ENCODE results near the gene GSC.

The GSC gene

DNA sequence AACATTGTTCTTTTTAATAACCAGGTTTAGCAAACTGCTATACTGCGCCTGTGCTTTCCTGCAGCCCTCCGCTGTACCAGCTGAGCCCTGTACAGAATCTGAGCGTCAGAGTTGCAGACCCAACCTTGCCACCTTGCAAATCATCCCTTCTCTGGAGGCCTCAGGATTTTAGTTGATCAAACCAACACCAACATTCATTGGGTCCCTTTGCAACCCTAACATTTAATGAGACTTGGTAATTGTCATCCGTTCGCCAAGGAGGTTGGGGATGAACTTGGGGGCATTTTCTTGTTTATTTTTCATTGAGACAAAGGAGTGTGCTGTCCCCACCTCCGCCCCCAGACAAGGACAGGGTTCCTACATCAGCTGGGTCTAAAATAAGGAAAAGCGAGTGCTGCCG is 2.6 kb upstream of the GSC start:
- in situ Hi-C loops (cut with MboI; ENCODE audit: low sequenced_read_pairs), result no loop called here

- in situ Hi-C loops (cut with MboI; ENCODE audit: low sequenced_read_pairs), result no loop called here
Observed at GRCh38 chr14:94771906-94772490, 2.1 kb upstream of the GSC start.

GRCh38 chr14:94771158-94771905 is 1.4 kb upstream of the GSC start:
- in situ Hi-C loops (cut with MboI; ENCODE audit: low sequenced_read_pairs), result no loop called here

- in situ Hi-C loops (cut with MboI; ENCODE audit: low sequenced_read_pairs), result no loop called here
Observed at GRCh38 chr14:94770815-94771157, 873 bp upstream of the GSC start.

DNA sequence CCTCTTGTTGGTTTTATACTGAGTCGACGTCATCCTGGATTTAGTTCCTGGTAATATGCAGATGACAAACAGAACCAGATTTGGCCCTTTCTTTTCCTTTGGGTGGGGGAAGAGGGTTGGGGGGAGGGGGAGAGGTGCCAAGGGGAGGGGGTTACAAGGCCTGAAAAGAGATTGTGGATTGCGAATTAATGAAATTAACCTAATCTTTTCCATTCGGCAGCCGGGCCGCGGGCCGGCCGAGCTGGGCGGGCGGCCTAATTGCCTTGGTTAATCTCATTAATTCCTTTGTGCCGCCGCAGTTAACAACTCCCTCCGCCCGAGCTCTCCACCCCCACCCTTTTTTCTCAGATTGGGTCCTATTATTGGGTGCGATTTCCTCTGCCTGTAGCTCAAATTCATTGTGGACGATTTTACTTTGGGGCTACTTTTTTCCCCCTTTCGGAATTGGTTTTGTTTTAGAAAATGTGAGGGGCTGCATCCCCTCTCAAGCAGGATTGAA is 387 bp upstream of the GSC start:
- in situ Hi-C loops (cut with MboI; ENCODE audit: low sequenced_read_pairs), result no loop called here

- in situ Hi-C loops (cut with MboI; ENCODE audit: low sequenced_read_pairs), result no loop called here
Observed at GRCh38 chr14:94768521-94769390, 1.2 kb downstream of the GSC start.

DNA sequence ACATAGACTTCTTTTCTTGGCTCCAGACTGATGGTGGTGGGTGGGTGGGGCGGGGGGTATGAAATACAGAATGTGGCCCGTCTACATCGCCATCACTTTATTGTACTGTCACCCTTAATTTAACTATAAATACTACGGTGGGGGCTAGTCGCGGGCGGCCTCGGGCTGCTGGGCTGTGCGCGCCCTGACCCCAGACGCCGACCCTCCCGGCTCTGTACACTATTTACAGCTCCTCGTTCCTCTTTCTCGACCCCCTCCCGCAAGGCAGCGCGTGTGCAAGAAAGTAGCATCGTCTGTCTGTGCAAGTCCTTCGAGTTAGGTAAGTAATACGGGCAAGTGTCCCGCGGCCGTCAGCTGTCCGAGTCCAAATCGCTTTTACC is 1.8 kb downstream of the GSC start:
- in situ Hi-C loops (cut with MboI; ENCODE audit: low sequenced_read_pairs), result no loop called here

DNA sequence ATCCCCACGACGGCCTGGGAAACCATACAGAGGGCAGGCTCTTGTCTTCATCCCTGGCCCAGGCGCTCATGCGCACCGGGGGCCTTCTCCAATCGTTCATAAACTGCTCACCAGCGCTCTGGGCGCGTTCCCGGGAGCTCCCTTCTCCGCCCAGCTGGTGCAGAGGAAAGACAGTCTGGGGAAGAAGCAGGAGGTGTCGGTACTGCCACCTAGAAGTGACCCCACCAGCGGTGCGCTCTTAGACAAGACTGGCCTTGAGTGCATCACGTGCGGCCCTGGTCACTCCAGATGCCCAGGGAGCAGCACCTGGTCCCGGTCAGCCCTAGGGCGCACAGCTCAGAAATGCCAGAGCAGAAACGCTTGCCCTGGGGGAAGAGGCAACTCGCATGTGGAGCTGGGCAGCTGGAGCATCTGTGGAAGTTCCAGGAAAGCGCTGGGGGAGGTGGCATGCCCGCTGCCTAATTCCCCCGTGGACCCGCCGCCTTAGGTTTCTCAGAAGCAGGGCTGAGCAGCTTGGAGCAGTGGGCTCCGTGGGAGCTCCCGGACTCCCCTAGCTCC is 2.5 kb downstream of the GSC start:
- in situ Hi-C loops (cut with MboI; ENCODE audit: low sequenced_read_pairs), result no loop called here

DNA sequence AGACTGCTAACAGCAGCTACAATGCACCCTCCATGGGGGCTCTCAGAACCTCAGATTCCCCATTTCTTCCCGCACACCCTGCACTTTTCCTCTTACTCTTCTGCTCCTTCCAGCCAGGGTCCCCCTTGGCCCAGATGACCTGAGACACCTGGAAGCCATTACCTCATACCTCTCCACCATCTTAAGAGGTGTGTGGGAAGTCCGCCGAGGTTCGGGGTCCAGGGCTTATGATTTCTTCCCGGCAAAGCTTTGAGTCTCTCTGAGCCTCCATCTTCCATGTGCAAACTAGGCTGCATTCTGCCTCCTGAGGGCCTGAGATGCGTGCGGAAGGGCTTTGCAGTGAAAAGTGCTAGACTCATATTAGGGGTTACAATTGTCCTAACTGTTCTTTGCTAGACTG is 5.3 kb downstream of the GSC start:
- in situ Hi-C loops (cut with MboI; ENCODE audit: low sequenced_read_pairs), result no loop called here

DNA sequence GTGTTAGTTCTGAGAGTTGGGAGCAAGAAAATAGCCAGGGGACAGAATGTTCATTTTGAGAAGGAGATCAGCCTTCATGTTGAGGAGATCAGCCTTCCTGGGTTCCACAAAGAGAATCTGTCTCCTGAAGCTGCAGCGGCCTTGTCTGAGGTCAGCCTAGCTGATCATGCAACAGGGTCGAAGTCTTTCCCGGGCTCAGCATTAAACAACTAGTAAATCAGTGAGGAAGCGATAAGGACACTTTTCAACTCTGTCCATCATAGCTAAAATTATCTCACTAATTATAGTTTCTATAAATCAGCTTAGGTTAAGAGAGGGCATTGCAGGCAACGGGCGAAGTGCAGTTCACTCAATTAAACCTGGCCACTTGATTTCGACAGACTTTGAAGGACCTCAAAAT is 7.5 kb downstream of the GSC start:
- in situ Hi-C loops (cut with MboI; ENCODE audit: low sequenced_read_pairs), result no loop called here

GRCh38 chr14:94761997-94762377 is 7.9 kb downstream of the GSC start:
- in situ Hi-C loops (cut with MboI; ENCODE audit: low sequenced_read_pairs), result no loop called here

DNA sequence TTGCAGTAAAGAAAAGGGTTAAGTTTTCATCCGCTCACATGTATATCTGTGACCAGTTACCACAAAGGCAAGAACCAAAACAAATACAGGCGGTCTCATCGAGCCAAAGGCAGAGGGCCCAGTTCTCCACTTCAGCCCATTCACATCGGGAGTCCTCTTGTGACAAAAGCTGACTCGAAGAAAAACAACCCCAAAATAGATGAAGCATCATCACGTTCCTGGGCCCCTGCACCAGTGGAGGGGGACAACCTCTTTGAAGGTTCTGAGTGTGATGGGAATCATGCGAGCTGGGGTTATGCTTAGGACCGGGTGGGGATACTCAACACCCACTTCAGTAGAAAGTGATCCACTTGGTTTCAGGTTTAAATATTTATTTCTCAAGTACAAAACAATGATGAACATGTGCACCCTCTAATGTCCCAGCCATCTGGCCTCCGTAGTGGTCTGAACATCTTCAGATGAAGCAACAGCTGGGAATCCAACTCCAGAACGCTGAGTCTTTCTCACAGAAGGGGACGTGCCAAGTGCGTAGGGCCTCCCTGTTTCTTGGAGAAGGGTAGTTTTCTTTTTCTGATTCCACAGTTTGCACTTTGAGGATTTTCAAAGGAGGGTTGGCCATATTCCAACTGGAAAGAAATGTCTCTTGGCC is 8.4 kb downstream of the GSC start:
- in situ Hi-C loops (cut with MboI; ENCODE audit: low sequenced_read_pairs), result no loop called here

GRCh38 chr14:94756310-94756882 is 13.5 kb downstream of the GSC start:
- in situ Hi-C loops (cut with MboI; ENCODE audit: low sequenced_read_pairs), result no loop called here

GRCh38 chr14:94754391-94754942 is 15.4 kb downstream of the GSC start:
- in situ Hi-C loops (cut with MboI; ENCODE audit: low sequenced_read_pairs), result no loop called here

GRCh38 chr14:94752591-94753436 is 17.1 kb downstream of the GSC start:
- in situ Hi-C loops (cut with MboI; ENCODE audit: low sequenced_read_pairs), result no loop called here

GRCh38 chr14:94751956-94752355 is 18.0 kb downstream of the GSC start:
- in situ Hi-C loops (cut with MboI; ENCODE audit: low sequenced_read_pairs), result no loop called here

DNA sequence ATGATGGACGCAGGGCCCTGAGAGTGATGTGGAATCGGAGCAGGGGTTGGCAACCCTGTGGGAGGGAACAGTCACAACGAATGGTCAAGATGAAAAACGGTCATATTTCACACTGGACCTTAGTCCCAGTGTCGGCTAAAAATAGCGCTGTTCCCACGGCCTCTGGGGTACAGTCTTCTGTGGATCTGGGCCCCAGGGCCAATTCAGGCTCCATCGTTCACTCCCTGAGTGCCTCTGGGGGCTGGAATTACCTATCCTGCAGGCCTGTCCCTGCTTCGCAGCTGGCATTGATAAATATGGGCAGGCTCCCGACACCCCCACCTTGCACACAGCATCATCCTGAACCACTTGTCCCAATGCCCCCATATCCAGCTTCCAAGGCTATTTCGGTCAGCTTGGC is 18.6 kb downstream of the GSC start:
- in situ Hi-C loops (cut with MboI; ENCODE audit: low sequenced_read_pairs), result no loop called here

GRCh38 chr14:94750371-94750770 is 19.5 kb downstream of the GSC start:
- in situ Hi-C loops (cut with MboI; ENCODE audit: low sequenced_read_pairs), result no loop called here

GRCh38 chr14:94748667-94749347 is 21.1 kb downstream of the GSC start:
- in situ Hi-C loops (cut with MboI; ENCODE audit: low sequenced_read_pairs), result no loop called here

Data from HL-60/S4 treated with retinoic acid at 250 ng/mL for 4 days and 3 days (cell line).